Measurements from ENCODE around the gene DKK2. TPM values are rescaled to one million over a fixed set of nuclear protein-coding genes. Genes with fewer than 3 reads are reported as not detected.

DKK2 gene
- total and polyA plus RNA-seq, 7 donors = 0.14 to 3.4 (median 0.42) TPM

DNA sequence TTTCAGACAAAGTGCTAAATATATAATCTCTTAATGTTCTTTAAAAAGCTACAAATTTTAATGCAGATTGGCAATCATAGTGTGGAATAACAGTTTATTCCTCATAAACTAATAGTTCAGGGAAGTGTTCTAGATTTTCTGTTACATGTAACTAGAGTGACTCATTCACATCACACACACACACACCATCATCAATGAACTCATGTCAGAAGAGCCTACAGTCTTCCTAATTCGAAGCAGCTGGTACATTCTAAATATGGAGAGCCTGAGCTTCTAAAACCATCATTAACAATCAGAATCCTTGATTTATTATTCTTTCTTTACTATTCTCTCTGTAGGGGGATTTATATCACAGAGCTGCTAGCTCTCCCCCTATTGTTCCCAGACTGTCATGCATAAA, 49.6 kb downstream of the DKK2 start:
- no peaks in the 10 kb centered on the region for H3K36me3 ChIP-seq (ENCODE audit: insufficient read depth in 1 of 2, low read depth in 1 of 2)
- H3K9me3 ChIP-seq = no peaks in the 10 kb centered on the region
- ATAC-seq (no peak), DNase-seq (no peak)
- H3K27me3 ChIP-seq (ENCODE audit: insufficient read depth in 3 of 3, low read length in 2 of 3) = no peaks in the 10 kb centered on the region
- TF ChIP-seq, protein P1, sequence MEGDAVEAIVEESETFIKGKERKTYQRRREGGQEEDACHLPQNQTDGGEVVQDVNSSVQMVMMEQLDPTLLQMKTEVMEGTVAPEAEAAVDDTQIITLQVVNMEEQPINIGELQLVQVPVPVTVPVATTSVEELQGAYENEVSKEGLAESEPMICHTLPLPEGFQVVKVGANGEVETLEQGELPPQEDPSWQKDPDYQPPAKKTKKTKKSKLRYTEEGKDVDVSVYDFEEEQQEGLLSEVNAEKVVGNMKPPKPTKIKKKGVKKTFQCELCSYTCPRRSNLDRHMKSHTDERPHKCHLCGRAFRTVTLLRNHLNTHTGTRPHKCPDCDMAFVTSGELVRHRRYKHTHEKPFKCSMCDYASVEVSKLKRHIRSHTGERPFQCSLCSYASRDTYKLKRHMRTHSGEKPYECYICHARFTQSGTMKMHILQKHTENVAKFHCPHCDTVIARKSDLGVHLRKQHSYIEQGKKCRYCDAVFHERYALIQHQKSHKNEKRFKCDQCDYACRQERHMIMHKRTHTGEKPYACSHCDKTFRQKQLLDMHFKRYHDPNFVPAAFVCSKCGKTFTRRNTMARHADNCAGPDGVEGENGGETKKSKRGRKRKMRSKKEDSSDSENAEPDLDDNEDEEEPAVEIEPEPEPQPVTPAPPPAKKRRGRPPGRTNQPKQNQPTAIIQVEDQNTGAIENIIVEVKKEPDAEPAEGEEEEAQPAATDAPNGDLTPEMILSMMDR (IDR thresholded peaks at IDR 0.05) = no peak
- intact Hi-C loops (cut with DNase I) = no loop called here
- no peaks in the 10 kb centered on the region for H3K4me1 ChIP-seq
- H3K4me3 ChIP-seq = no peak overlapping the region
- WGBS, 3 donors = 35 to 48% (median 43%) methylated on average over 1 of the region's 1 CpG
- H3K27ac ChIP-seq = no peak overlapping the region

DNA sequence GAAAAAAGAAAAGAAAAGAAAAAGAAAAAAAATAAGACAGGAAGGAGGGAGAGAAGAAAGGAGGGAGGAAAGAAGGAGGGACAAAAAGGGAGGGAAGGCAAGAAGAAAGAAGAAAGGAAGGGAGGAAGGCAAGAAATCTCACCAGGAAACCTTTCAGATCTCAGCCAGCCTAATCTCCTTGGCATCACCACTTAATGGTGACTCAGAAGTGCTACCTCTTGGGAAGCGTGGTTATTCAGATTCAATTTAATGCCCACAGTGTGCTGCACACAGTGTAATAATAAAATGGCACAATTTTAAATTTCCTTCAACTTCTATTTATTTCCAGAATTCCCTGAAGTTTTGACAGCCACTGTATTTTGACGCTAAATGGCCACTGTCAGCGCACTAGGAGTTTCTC, 50.3 kb downstream of the DKK2 start:
- DNase-seq = no peak
- Histone ChIP-seq H3K27me3 (ENCODE audit: insufficient read depth in 3 of 3, low read length in 2 of 3) (no peaks in the 10 kb centered on the region), H3K9me3 (no peaks in the 10 kb centered on the region), H3K4me1 (no peaks in the 10 kb centered on the region), H3K4me3 (no peak overlapping the region), H3K27ac (no peak overlapping the region), H3K36me3 (ENCODE audit: insufficient read depth in 1 of 2, low read depth in 1 of 2) (no peaks in the 10 kb centered on the region)
- intact Hi-C loops (cut with DNase I) = no loop called here
- no peak for ATAC-seq
- TF ChIP-seq, protein P1 (IDR thresholded peaks at IDR 0.05) = no peak
- WGBS, 3 donors = 67 to 91% (median 87%) methylated on average over 3 of the region's 3 CpGs

DNA sequence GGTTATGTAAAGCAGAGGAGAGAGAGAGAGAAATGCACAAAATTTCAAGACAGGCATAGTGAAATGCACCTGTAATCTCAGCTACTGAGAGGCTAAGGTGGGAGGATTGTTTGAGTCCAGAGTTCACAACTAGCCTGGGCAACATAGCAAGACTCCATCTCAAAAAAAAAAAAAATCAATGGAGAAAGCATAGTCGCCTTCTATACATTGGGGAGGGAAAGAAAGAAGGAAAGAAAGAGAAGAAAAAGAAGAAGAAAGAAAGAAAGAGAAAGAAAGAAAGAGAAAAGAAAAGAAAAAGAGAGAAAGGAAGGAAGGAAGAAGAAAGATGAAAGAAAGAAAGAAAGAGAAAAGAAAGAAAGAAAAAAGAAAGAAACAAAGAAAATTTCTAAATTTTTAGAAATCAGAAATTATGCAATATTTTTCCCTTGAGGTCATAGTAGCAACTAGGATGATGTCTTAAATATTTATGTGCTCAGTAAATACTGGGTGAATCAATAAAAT, 53.4 kb downstream of the DKK2 start:
- DNase-seq (no peak), ATAC-seq (no peak)
- TF ChIP-seq, protein P1 (IDR thresholded peaks at IDR 0.05) = no peak
- H3K27ac ChIP-seq = no peak overlapping the region
- H3K9me3 ChIP-seq = no peaks in the 10 kb centered on the region
- 91 to 93% (median 92%) methylated on average over 1 of the region's 1 CpG for WGBS, 3 donors
- H3K4me1 ChIP-seq = no peaks in the 10 kb centered on the region
- no peak overlapping the region for H3K4me3 ChIP-seq
- H3K36me3 ChIP-seq (ENCODE audit: insufficient read depth in 1 of 2, low read depth in 1 of 2) = no peaks in the 10 kb centered on the region
- intact Hi-C loops (cut with DNase I) = no loop called here
- H3K27me3 ChIP-seq (ENCODE audit: insufficient read depth in 3 of 3, low read length in 2 of 3) = no peaks in the 10 kb centered on the region

DNA sequence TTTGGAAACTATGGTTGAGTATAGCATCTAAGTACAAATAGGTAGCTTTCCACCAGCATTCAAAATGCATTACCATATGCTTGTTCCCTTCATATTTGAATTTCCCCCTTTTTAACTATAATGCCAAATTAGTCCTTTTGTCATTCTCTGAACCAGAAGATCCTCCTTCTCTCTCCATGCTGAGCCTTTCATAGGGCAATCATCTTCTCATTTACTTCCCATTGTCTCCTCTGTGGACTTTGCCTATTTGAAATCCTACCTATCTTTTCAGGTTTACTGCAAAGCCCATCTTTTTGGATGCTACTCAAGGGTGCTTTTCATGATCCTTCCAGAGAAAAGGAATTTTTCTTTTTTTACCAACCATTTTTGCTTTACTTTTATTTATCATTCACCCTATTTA, 54.7 kb downstream of the DKK2 start:
- no peak for ATAC-seq
- H3K4me1 ChIP-seq = no peaks in the 10 kb centered on the region
- no peak for DNase-seq
- H3K27me3 ChIP-seq (ENCODE audit: insufficient read depth in 3 of 3, low read length in 2 of 3) = no peaks in the 10 kb centered on the region
- no peaks in the 10 kb centered on the region for H3K36me3 ChIP-seq (ENCODE audit: insufficient read depth in 1 of 2, low read depth in 1 of 2)
- TF ChIP-seq, protein P1 (IDR thresholded peaks at IDR 0.05) = no peak
- no peaks in the 10 kb centered on the region for H3K9me3 ChIP-seq
- no peak overlapping the region for H3K27ac ChIP-seq
- no peak overlapping the region for H3K4me3 ChIP-seq
- intact Hi-C loops (cut with DNase I) = no loop called here

DNA sequence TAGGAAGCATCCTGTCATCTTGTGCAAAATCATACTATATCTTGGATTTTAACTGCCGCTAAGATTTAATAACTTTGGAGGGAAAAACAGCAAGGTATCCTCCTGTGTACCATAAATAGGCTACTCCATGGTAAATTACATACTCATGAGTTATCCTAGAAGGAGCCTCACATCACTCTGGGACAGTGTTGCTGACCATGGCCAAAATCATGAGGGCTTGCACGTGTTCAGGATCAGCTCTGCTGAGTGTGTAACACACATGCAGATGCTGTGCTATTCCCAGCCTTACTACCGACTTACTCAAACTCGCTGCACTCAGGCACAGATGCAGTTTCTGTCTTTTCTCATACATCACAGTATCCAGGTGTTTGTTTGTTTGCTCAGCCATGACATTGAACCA, 56.6 kb downstream of the DKK2 start:
- no peak for ATAC-seq
- TF ChIP-seq, protein P1 (IDR thresholded peaks at IDR 0.05) = no peak
- Histone ChIP-seq H3K27ac (no peak overlapping the region), H3K4me3 (no peak overlapping the region), H3K36me3 (ENCODE audit: insufficient read depth in 1 of 2, low read depth in 1 of 2) (no peaks in the 10 kb centered on the region), H3K27me3 (ENCODE audit: insufficient read depth in 3 of 3, low read length in 2 of 3) (no peaks in the 10 kb centered on the region), H3K4me1 (no peaks in the 10 kb centered on the region), H3K9me3 (no peaks in the 10 kb centered on the region)
- intact Hi-C loops (cut with DNase I) = no loop called here
- 72 to 78% (median 77%) methylated on average over 4 of the region's 4 CpGs for WGBS, 3 donors
- no peak for DNase-seq

All from psoas muscle (tissue), 8 donors.